NB4 (cell line): ENCODE measurements around the gene GFRA4.

Experiments
- DNase-seq: peaks from one replicate; pipeline ENCODE4 v3.0.0; 2010; ENCODE audit warnings: low read depth
- H3K4me3 ChIP-seq: one replicate; pipeline ENCODE4 v1.5.1; 2011; ENCODE audit warnings: mild to moderate bottlenecking, low read depth, low read length, moderate library complexity
- CTCF ChIP-seq: IDR thresholded peaks from one replicate; pipeline ENCODE4 v1.5.1; 2012; ENCODE audit warnings: low read depth, low read length
- MAX ChIP-seq: IDR thresholded peaks from 2 replicates; pipeline ENCODE4 v1.6.1; 2011; ENCODE audit warnings: low read depth, low read length
- MYC ChIP-seq: IDR thresholded peaks from 2 replicates; pipeline ENCODE4 v1.6.1; 2011; ENCODE audit warnings: low read depth, low read length
- POLR2A ChIP-seq: IDR thresholded peaks from 2 replicates; pipeline ENCODE4 v1.6.1; 2011; ENCODE audit warnings: mild to moderate bottlenecking; ENCODE audit not compliant: insufficient read length; ENCODE audit errors: extremely low read depth

Gene GFRA4

GRCh38 chr20:3678856-3679720 lies 15.9 kb upstream of the GFRA4 start:
- no peak overlapping the region for H3K4me3 ChIP-seq
- DNase-seq = no peak
- TF ChIP-seq MYC (no peak), CTCF (no peak)

- DNase-seq = no peak
- H3K4me3 ChIP-seq = no peak overlapping the region
- TF ChIP-seq POLR2A = no peak
- TF ChIP-seq MAX = no peak
- no peak for TF ChIP-seq MYC
- no peak for TF ChIP-seq CTCF
Measured at GRCh38 chr20:3678198-3678597, 15.0 kb upstream of the GFRA4 start.

- DNase-seq = no peak
- TF ChIP-seq MAX (no peak), CTCF (no peak), POLR2A (no peak), MYC (no peak)
- no peak overlapping the region for H3K4me3 ChIP-seq
Measured at GRCh38 chr20:3677733-3678132, 14.5 kb upstream of the GFRA4 start.

- DNase-seq = no peak
- no peak overlapping the region for H3K4me3 ChIP-seq
- no peak for TF ChIP-seq MYC
- TF ChIP-seq MAX = no peak
- no peak for TF ChIP-seq CTCF
- no peak for TF ChIP-seq POLR2A
Measured at GRCh38 chr20:3674995-3675900, 12.0 kb upstream of the GFRA4 start.

- TF ChIP-seq CTCF (no peak), MAX (no peak), POLR2A (no peak), MYC (no peak)
- no peak for DNase-seq
- H3K4me3 ChIP-seq = no peak overlapping the region
Measured at GRCh38 chr20:3674447-3674846, 11.2 kb upstream of the GFRA4 start.
